H9 (cell line): ENCODE results near the gene FAM120A. TPM values are rescaled to one million over a fixed set of nuclear protein-coding genes. Genes with fewer than 3 reads are reported as not detected.
A peak's percentile ranks its signal among the peaks of the same experiment; 100 is the strongest.

Experiments
- DNase-seq: peaks from one replicate; pipeline ENCODE4 v3.0.0-alpha.2; 2017
- H2AFZ ChIP-seq: one replicate; pipeline ENCODE4 v1.6.1; 2013; ENCODE audit warnings: mild to moderate bottlenecking, low read length, control low read depth, moderate library complexity
- H2AK5ac ChIP-seq: 2 replicates; pipeline ENCODE4 v1.6.1; 2013; ENCODE audit warnings: low read length, control low read depth, mixed read lengths; ENCODE audit not compliant: insufficient read length
- H2BK120ac ChIP-seq: one replicate; pipeline ENCODE4 v1.6.1; 2013; ENCODE audit warnings: low read depth, mild to moderate bottlenecking, low read length, control low read depth, inconsistent platforms; ENCODE audit not compliant: poor library complexity, severe bottlenecking
- H2BK12ac ChIP-seq: 2 replicates; pipeline ENCODE4 v1.6.1; 2013; ENCODE audit warnings: low read length, control low read depth, mixed read lengths, low read depth; ENCODE audit not compliant: insufficient read length
- H2BK15ac ChIP-seq: 2 replicates; pipeline ENCODE4 v1.6.1; 2013; ENCODE audit warnings: low read depth, low read length, control low read depth
- H2BK20ac ChIP-seq: one replicate; pipeline ENCODE4 v1.6.1; 2013; ENCODE audit warnings: low read depth, mild to moderate bottlenecking, low read length, control low read depth, inconsistent platforms; ENCODE audit not compliant: poor library complexity, severe bottlenecking
- H2BK5ac ChIP-seq: 2 replicates; pipeline ENCODE4 v1.6.1; 2013; ENCODE audit warnings: low read length, control low read depth, mixed read lengths; ENCODE audit not compliant: insufficient read length
- H3K14ac ChIP-seq: 2 replicates; pipeline ENCODE4 v1.6.1; 2013; ENCODE audit warnings: low read length, control low read depth; ENCODE audit not compliant: insufficient read depth
- H3K18ac ChIP-seq: 2 replicates; pipeline ENCODE4 v1.6.1; 2013; ENCODE audit warnings: low read depth, mild to moderate bottlenecking, mixed read lengths, low read length, control low read depth; ENCODE audit not compliant: insufficient read length
- H3K23ac ChIP-seq: 2 replicates; pipeline ENCODE4 v1.6.1; 2013; ENCODE audit warnings: low read length, control low read depth, mixed read lengths, low read depth; ENCODE audit not compliant: insufficient read length
- H3K23me2 ChIP-seq: 2 replicates; pipeline ENCODE4 v1.6.1; 2013; ENCODE audit warnings: low read depth, mild to moderate bottlenecking, mixed read lengths, low read length, control low read depth; ENCODE audit not compliant: insufficient read length, poor library complexity, severe bottlenecking
- H3K27ac ChIP-seq: 2 replicates; pipeline ENCODE4 v1.5.1; 2013; ENCODE audit warnings: low read length, control low read depth, mixed read lengths, low read depth; ENCODE audit not compliant: insufficient read length
- H3K27me3 ChIP-seq: 2 replicates; pipeline ENCODE4 v1.6.1; 2013; ENCODE audit warnings: low read length, control low read depth, inconsistent platforms; ENCODE audit not compliant: insufficient read depth
- H3K4ac ChIP-seq: 2 replicates; pipeline ENCODE4 v1.6.1; 2013; ENCODE audit warnings: low read depth, mild to moderate bottlenecking, control low read depth, inconsistent platforms, low read length, moderate library complexity
- H3K4me1 ChIP-seq: 2 replicates; pipeline ENCODE4 v1.6.1; 2013; ENCODE audit warnings: low read length, control low read depth, inconsistent platforms; ENCODE audit not compliant: insufficient read depth
- H3K4me2 ChIP-seq: 2 replicates; pipeline ENCODE4 v1.6.1; 2013; ENCODE audit warnings: low read length, control low read depth, mixed read lengths; ENCODE audit not compliant: insufficient read length, insufficient read depth
- H3K56ac ChIP-seq: 2 replicates; pipeline ENCODE4 v1.6.1; 2013; ENCODE audit warnings: low read depth, mild to moderate bottlenecking, mixed read lengths, low read length, control low read depth; ENCODE audit not compliant: insufficient read length
- H3K79me1 ChIP-seq: 2 replicates; pipeline ENCODE4 v1.6.1; 2013; ENCODE audit warnings: low read depth, mild to moderate bottlenecking, moderate library complexity, low read length, control low read depth, inconsistent platforms; ENCODE audit not compliant: insufficient read depth, poor library complexity, severe bottlenecking
- H3K79me2 ChIP-seq: 2 replicates; pipeline ENCODE4 v1.6.1; 2013; ENCODE audit warnings: low read length, control low read depth, inconsistent platforms; ENCODE audit not compliant: insufficient read depth
- H3K9ac ChIP-seq: 2 replicates; pipeline ENCODE4 v1.6.1; 2013; ENCODE audit warnings: low read length, control low read depth, mixed read lengths; ENCODE audit not compliant: insufficient read length; ENCODE audit errors: extremely low read depth
- H3K9me3 ChIP-seq: one replicate; pipeline ENCODE4 v1.6.1; 2013; ENCODE audit warnings: low read depth, low read length, inconsistent platforms; ENCODE audit not compliant: control insufficient read depth
- H3T11ph ChIP-seq: one replicate; pipeline ENCODE4 v1.6.1; 2013; ENCODE audit warnings: mild to moderate bottlenecking, low read length, control low read depth, inconsistent platforms
- H4K20me1 ChIP-seq: one replicate; pipeline ENCODE4 v1.6.1; 2013; ENCODE audit not compliant: control insufficient read depth, insufficient read length, insufficient read depth
- H4K5ac ChIP-seq: 2 replicates; pipeline ENCODE4 v1.6.1; 2013; ENCODE audit warnings: low read depth, mild to moderate bottlenecking, mixed read lengths, low read length, control low read depth; ENCODE audit not compliant: insufficient read length
- H4K8ac ChIP-seq: replicated peaks from 2 replicates; pipeline ENCODE4 v1.6.1; 2013; ENCODE audit warnings: low read length, control low read depth, mixed read lengths, low read depth; ENCODE audit not compliant: insufficient read length
- H4K91ac ChIP-seq: 2 replicates; pipeline ENCODE4 v1.6.1; 2013; ENCODE audit warnings: low read depth, mild to moderate bottlenecking, moderate library complexity, mixed read lengths, low read length, control low read depth; ENCODE audit not compliant: insufficient read length
- H3K27ac Mint-ChIP-seq, 3 experiments: 2 replicates in 2 of 3; 3 replicates in 1 of 3; pipeline ENCODE4 v1.8.0; 2020 to 2021; ENCODE audit warnings: mixed read lengths in 3 of 3, mild to moderate bottlenecking in 1 of 3, moderate library complexity in 1 of 3
- H3K27me3 Mint-ChIP-seq: 2 replicates; pipeline ENCODE4 v1.8.0; 2021; ENCODE audit warnings: low read depth, mild to moderate bottlenecking, moderate library complexity, mixed read lengths
- H3K36me3 Mint-ChIP-seq, 3 experiments: 2 replicates in 2 of 3; 3 replicates in 1 of 3; pipeline ENCODE4 v1.8.0; 2020 to 2021; ENCODE audit warnings: low read depth in 3 of 3, mixed read lengths in 3 of 3; ENCODE audit not compliant: insufficient read depth in 1 of 3
- H3K4me1 Mint-ChIP-seq, 2 experiments: 2 replicates each; pipeline ENCODE4 v1.8.0; 2020; ENCODE audit warnings: mixed read lengths in 2 of 2
- H3K4me3 Mint-ChIP-seq, 2 experiments: 2 replicates in 1 of 2; 3 replicates in 1 of 2; pipeline ENCODE4 v1.8.0; 2020 to 2021; ENCODE audit warnings: mild to moderate bottlenecking in 2 of 2, mixed read lengths in 2 of 2, moderate library complexity in 1 of 2
- H3K9me3 Mint-ChIP-seq, 2 experiments: 2 replicates in 1 of 2; 3 replicates in 1 of 2; pipeline ENCODE4 v1.8.0; 2020; ENCODE audit warnings: mild to moderate bottlenecking in 2 of 2, mixed read lengths in 2 of 2, moderate library complexity in 1 of 2
- WGBS: extraction: QIAGEN DNeasy Blood & Tissue Kit; methylation state at CpG from one replicate; pipeline ENCODE4 v1.1.7; 2013; ENCODE audit warnings: missing lambda C conversion rate, low lambda C conversion rate, mixed read lengths; ENCODE audit not compliant: insufficient read length; ENCODE audit errors: extremely low coverage; 5-methylcytosine and 5-hydroxymethylcytosine counted together
- total RNA-seq: library from RNA; stranded (reverse); gene quantifications from 2 replicates; pipeline ENCODE4 v1.2.1, GENCODE V29; 2021
- TF ChIP-seq, protein P1 (sequence below): fragments of 200-600 bp; sonication (generic); conservative IDR thresholded peaks from 3 replicates; pipeline ENCODE4 v1.8.0; 2021; ENCODE audit warnings: antibody characterized with exemption, mild to moderate bottlenecking

FAM120A gene
- total RNA-seq, 1 experiment from 2014 or later, result 57.7 TPM

DNA sequence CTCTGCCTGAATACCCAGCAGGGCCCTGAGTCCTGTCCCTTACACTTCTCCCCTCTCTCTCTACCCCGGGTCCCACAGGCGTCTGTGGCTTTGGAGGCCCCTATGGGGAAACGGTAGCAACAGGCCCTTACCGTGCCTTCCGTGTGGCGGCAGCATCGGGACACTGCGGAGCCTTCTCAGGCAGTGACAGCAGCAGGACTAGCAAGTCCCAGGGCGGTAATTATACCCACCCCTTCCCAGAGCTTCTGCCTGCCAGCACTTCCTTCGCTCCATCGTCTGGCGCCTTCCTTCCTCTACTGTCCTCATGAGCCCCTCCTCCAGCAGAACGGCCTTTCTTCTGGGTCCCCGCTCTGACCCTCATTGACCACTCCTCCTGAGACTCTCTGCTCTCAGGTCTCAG lies 107.0 kb downstream of the FAM120A start:
- H4K8ac ChIP-seq, result no peak overlapping the region
- H3K27ac Mint-ChIP-seq, result peak overlapping the region in 2 of 3 experiments; percentile 59 to 64; a peak in 3 of 7 replicates
- no peak overlapping the region for H3K4me3 Mint-ChIP-seq
- H2BK15ac ChIP-seq, result no peak overlapping the region
- H3K23ac ChIP-seq, result no peak overlapping the region
- no peak overlapping the region for H3T11ph ChIP-seq
- no peak overlapping the region for H2BK5ac ChIP-seq
- no peaks in the 10 kb centered on the region for H3K27me3 Mint-ChIP-seq
- no peaks in the 10 kb centered on the region for H3K4me1 ChIP-seq
- H3K9me3 ChIP-seq, result no peaks in the 10 kb centered on the region
- H2AFZ ChIP-seq, result no peak overlapping the region
- H3K36me3 Mint-ChIP-seq, result peaks cover 29 to 73% (median 52%) of the 10 kb centered on the region in 3 experiments; a peak in 6 of 7 replicates
- H3K27ac ChIP-seq, result no peak overlapping the region
- no peak overlapping the region for H2BK120ac ChIP-seq
- peaks cover 14 to 15% of the 10 kb centered on the region in 2 experiments for H3K4me1 Mint-ChIP-seq
- no peaks in the 10 kb centered on the region for H3K27me3 ChIP-seq
- no peak overlapping the region for H2BK20ac ChIP-seq
- no peaks in the 10 kb centered on the region for H3K79me1 ChIP-seq
- no peaks in the 10 kb centered on the region for H3K9me3 Mint-ChIP-seq
- H3K18ac ChIP-seq, result no peak overlapping the region
- no peak overlapping the region for H3K4ac ChIP-seq
- H2AK5ac ChIP-seq, result no peak overlapping the region
- no peak overlapping the region for H4K91ac ChIP-seq
- no peak overlapping the region for H3K14ac ChIP-seq
- H3K9ac ChIP-seq, result no peak overlapping the region
- TF ChIP-seq, protein P1, sequence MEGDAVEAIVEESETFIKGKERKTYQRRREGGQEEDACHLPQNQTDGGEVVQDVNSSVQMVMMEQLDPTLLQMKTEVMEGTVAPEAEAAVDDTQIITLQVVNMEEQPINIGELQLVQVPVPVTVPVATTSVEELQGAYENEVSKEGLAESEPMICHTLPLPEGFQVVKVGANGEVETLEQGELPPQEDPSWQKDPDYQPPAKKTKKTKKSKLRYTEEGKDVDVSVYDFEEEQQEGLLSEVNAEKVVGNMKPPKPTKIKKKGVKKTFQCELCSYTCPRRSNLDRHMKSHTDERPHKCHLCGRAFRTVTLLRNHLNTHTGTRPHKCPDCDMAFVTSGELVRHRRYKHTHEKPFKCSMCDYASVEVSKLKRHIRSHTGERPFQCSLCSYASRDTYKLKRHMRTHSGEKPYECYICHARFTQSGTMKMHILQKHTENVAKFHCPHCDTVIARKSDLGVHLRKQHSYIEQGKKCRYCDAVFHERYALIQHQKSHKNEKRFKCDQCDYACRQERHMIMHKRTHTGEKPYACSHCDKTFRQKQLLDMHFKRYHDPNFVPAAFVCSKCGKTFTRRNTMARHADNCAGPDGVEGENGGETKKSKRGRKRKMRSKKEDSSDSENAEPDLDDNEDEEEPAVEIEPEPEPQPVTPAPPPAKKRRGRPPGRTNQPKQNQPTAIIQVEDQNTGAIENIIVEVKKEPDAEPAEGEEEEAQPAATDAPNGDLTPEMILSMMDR, result no peak
- no peak overlapping the region for H2BK12ac ChIP-seq
- DNase-seq, result no peak
- no CpG with 5 or more reads among the region's 14 CpGs for WGBS
- H4K20me1 ChIP-seq, result no peaks in the 10 kb centered on the region
- no peak overlapping the region for H3K56ac ChIP-seq
- H3K23me2 ChIP-seq, result no peaks in the 10 kb centered on the region
- no peaks in the 10 kb centered on the region for H3K79me2 ChIP-seq
- H3K4me2 ChIP-seq, result no peak overlapping the region
- H4K5ac ChIP-seq, result no peak overlapping the region
